ENCODE data around the gene GID8. TPM values are rescaled to one million over a fixed set of nuclear protein-coding genes. Genes with fewer than 3 reads are reported as not detected.

The GID8 gene
- total and polyA plus RNA-seq, 2 donors (not counting 3 experiments of a cell fraction or from before 2014, with no cell fraction given) = 25.3 to 34.6 TPM

GRCh38 chr20:62997417-62998035 lies 59.6 kb downstream of the GID8 start:
- CTCF ChIA-PET = no interaction called here
- POLR2A ChIA-PET = no interaction called here
- Histone ChIP-seq H3K9ac (replicated peaks; ENCODE audit: extremely low read depth, insufficient read depth, low read length) (no peak overlapping the region), H2AFZ (ENCODE audit: low read depth, low read length) (no peak overlapping the region), H3K79me2 (ENCODE audit: control insufficient read depth, insufficient read depth, low read length) (no peaks in the 10 kb centered on the region), H3K27ac (ENCODE audit: insufficient read depth, low read depth, low read length) (no peak overlapping the region), H3K4me3 (replicated peaks in 1 of 3; ENCODE audit: insufficient read depth in 1 of 3, low read depth in 1 of 3, low read length in 3 of 3) (no peak overlapping the region), H3K9me1 (replicated peaks; ENCODE audit: control insufficient read depth, extremely low read depth, insufficient read depth, low read length) (no peaks in the 10 kb centered on the region), H3K27me3 (ENCODE audit: control insufficient read depth in 2 of 2, insufficient read depth in 2 of 2, low read length in 2 of 2) (peaks cover 17 to 19% of the 10 kb centered on the region in 2 experiments), H3K9me3 (replicated peaks; ENCODE audit: control insufficient read depth, insufficient read depth, low read length) (no peaks in the 10 kb centered on the region), H3K36me3 (ENCODE audit: control insufficient read depth in 2 of 2, extremely low read depth in 1 of 2, insufficient read depth in 2 of 2, low read length in 2 of 2) (no peaks in the 10 kb centered on the region), H4K20me1 (replicated peaks; ENCODE audit: control insufficient read depth, extremely low read depth, insufficient read depth, low read length) (no peaks in the 10 kb centered on the region), H3K4me1 (ENCODE audit: control insufficient read depth, extremely low read depth, insufficient read depth, low read length) (no peaks in the 10 kb centered on the region), H3K4me2 (ENCODE audit: insufficient read depth, low read length) (no peak overlapping the region)
- FAIRE-seq = no peak
- dilution Hi-C loops (cut with MboI; ENCODE audit: extremely low pct_ligation_motif_present, low sequenced_read_pairs) (no loop called here), intact Hi-C loops (cut with micrococcal nuclease) (no loop called here)
- BruUV-seq (replicated peaks) = no TSS peak
- no peak for DNase-seq (ENCODE audit: low read depth, low spot score)
- TF ChIP-seq MAX (IDR thresholded peaks at IDR 0.05; ENCODE audit: insufficient read depth, insufficient read length) (no peak), MYC (IDR thresholded peaks at IDR 0.05; ENCODE audit: low read depth, low read length) (no peak), POLR2A (IDR thresholded peaks at IDR 0.05; ENCODE audit: low read depth, low read length) (no peak), CTCF (IDR thresholded peaks at IDR 0.05; ENCODE audit: extremely low read depth in 1 of 2, insufficient read depth in 1 of 2, low read depth in 1 of 2, low read length in 2 of 2) (no peak), JUN (IDR thresholded peaks at IDR 0.05; ENCODE audit: borderline replicate concordance, insufficient read depth, insufficient read length, low read depth) (no peak), GATA2 (IDR thresholded peaks at IDR 0.05; ENCODE audit: insufficient read depth, insufficient read length, low read depth, low read length) (no peak), FOS (IDR thresholded peaks at IDR 0.05; ENCODE audit: borderline replicate concordance, insufficient read depth, low read length) (no peak), EZH2 (IDR thresholded peaks at IDR 0.05; ENCODE audit: borderline replicate concordance, low read depth, low read length, severe bottlenecking) (no peak), POLR2AphosphoS5 (IDR thresholded peaks at IDR 0.05; ENCODE audit: insufficient read depth, low read depth, low read length) (no peak)

Other genes starting within 250 kb of the GID8 start
- gene NTSR1, start 229.3 kb upstream of the GID8 start, total RNA-seq = 0.30 and 2.1 TPM in 2 replicates
- gene NTSR1, start 229.3 kb upstream of the GID8 start, polyA plus RNA-seq = 0.11 and 0.14 TPM in 2 replicates
- 17.0 and 17.7 TPM in 2 replicates for gene MRGBP, start 141.7 kb upstream of the GID8 start, total RNA-seq
- gene MRGBP, start 141.7 kb upstream of the GID8 start, polyA plus RNA-seq = 17.1 and 18.5 TPM in 2 replicates
- gene OGFR, start 133.3 kb upstream of the GID8 start, total RNA-seq = 35.1 and 44.0 TPM in 2 replicates
- 30.4 and 30.8 TPM in 2 replicates for gene OGFR, start 133.3 kb upstream of the GID8 start, polyA plus RNA-seq
- gene COL9A3, start 121.1 kb upstream of the GID8 start, total RNA-seq = 0.60 and 0.76 TPM in 2 replicates
- 0.19 and 0.46 TPM in 2 replicates for gene COL9A3, start 121.1 kb upstream of the GID8 start, polyA plus RNA-seq
- 9.4 and 11.1 TPM in 2 replicates for gene TCFL5, start 76.3 kb upstream of the GID8 start, total RNA-seq
- gene TCFL5, start 76.3 kb upstream of the GID8 start, polyA plus RNA-seq = 3.0 and 4.4 TPM in 2 replicates
- gene DIDO1, start 11.6 kb upstream of the GID8 start, total RNA-seq = 46.6 and 51.2 TPM in 2 replicates
- gene DIDO1, start 11.6 kb upstream of the GID8 start, polyA plus RNA-seq = 20.7 and 22.1 TPM in 2 replicates
- 44.5 and 49.4 TPM in 2 replicates for gene SLC17A9, start 14.6 kb downstream of the GID8 start, total RNA-seq
- 38.2 and 48.3 TPM in 2 replicates for gene SLC17A9, start 14.6 kb downstream of the GID8 start, polyA plus RNA-seq
- gene BHLHE23, start 68.8 kb downstream of the GID8 start, total RNA-seq = not detected in 2 replicates
- not detected in 2 replicates for gene BHLHE23, start 68.8 kb downstream of the GID8 start, polyA plus RNA-seq